Astrocyte of the spinal cord (primary cell): ENCODE data around the gene SEC31A.
"Not testable (repeated sequence)": the region's sequence is repeated elsewhere in the genome, so short reads cannot be mapped to it uniquely, and the experiment has no call there.

Experiments used
- DNase-seq: peaks from one replicate; pipeline ENCODE4 v3.0.0; 2011; ENCODE audit warnings: low read depth, low spot score
- H3K4me3 ChIP-seq: 2 replicates; pipeline ENCODE4 v1.5.1; 2011; ENCODE audit warnings: low read depth, mild to moderate bottlenecking, low read length, moderate library complexity
- in situ Hi-C: cut with HindIII; loops from 2 replicates; pipeline ENCODE4 v1.10.0; 2017; ENCODE audit warnings: low sequenced_read_pairs
- TF ChIP-seq, protein P1 (sequence below): IDR thresholded peaks from 2 replicates; pipeline ENCODE4 v1.5.1; 2012; ENCODE audit warnings: low read depth, mild to moderate bottlenecking, low read length, inconsistent platforms

The SEC31A gene

DNA sequence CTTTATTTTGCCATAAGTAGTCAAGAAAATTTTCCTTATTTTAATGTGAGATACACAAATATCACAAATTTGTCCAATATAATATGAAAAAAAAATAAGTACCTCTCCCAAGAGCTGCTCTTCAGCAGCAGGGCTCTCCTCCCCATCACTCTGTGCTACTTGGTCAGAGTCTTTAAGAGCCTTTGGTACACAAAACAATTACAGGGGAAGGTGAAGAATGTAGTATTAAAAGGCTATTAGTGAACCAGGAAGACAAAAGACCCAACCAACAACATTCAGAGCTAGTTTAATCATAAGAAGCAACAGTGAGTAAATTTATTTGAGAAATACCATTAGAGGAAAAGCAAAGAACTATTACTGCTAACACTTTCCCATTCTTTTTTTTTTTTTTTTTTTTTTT, 29.4 kb downstream of the SEC31A start:
- TF ChIP-seq, protein P1, sequence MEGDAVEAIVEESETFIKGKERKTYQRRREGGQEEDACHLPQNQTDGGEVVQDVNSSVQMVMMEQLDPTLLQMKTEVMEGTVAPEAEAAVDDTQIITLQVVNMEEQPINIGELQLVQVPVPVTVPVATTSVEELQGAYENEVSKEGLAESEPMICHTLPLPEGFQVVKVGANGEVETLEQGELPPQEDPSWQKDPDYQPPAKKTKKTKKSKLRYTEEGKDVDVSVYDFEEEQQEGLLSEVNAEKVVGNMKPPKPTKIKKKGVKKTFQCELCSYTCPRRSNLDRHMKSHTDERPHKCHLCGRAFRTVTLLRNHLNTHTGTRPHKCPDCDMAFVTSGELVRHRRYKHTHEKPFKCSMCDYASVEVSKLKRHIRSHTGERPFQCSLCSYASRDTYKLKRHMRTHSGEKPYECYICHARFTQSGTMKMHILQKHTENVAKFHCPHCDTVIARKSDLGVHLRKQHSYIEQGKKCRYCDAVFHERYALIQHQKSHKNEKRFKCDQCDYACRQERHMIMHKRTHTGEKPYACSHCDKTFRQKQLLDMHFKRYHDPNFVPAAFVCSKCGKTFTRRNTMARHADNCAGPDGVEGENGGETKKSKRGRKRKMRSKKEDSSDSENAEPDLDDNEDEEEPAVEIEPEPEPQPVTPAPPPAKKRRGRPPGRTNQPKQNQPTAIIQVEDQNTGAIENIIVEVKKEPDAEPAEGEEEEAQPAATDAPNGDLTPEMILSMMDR, result no peak
- no peak overlapping the region for H3K4me3 ChIP-seq
- DNase-seq, result no peak
- in situ Hi-C loops, result no loop called here

DNA sequence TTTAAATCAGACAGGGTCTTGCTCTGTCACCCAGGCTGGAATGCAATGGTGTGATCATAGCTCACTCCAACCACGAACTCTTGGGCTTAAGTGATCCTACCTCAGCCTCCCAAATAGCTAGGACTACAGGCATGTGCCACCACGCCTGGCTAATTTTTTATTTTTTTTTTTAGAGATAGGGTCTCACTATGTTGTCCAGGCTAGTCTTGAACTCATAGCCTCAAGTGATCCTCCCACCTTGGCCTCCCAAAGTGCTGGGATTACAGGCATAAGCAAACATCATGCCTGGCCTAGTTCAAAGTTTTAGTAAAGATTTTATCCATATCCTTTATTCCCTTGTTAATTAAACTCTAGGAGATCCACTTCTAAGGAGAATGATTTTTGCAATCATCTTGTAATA, 30.5 kb downstream of the SEC31A start:
- H3K4me3 ChIP-seq, in situ Hi-C loops, DNase-seq: not testable (repeated sequence)

DNA sequence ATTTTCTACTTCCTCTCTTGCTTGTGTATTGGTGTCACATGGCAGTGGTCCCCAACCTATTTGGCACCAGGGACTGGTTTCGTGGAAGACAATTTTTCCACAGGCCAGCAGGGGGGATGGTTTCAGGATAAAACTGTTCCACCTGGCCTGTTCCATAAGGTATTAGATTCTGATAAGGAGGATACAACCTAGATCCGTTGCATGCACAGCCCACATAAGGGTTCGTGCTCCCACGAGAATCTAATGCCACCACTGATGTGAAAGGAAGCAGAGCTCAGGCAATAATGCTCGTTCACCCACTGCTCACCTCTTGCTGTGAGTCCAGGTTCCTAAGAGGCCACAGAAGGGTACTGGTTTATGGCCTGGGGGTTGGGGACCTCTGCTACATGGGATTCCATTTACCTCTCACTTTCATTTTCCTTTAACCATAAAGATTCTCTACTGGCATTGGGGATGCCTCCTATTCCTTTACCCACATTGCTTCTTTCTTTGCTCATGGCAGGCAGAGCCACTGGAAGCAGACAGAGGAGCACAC, 38.1 kb downstream of the SEC31A start:
- in situ Hi-C loops, result no loop called here
- H3K4me3 ChIP-seq, result no peak overlapping the region
- no peak for DNase-seq
- TF ChIP-seq, protein P1, result peak; percentile 14

DNA sequence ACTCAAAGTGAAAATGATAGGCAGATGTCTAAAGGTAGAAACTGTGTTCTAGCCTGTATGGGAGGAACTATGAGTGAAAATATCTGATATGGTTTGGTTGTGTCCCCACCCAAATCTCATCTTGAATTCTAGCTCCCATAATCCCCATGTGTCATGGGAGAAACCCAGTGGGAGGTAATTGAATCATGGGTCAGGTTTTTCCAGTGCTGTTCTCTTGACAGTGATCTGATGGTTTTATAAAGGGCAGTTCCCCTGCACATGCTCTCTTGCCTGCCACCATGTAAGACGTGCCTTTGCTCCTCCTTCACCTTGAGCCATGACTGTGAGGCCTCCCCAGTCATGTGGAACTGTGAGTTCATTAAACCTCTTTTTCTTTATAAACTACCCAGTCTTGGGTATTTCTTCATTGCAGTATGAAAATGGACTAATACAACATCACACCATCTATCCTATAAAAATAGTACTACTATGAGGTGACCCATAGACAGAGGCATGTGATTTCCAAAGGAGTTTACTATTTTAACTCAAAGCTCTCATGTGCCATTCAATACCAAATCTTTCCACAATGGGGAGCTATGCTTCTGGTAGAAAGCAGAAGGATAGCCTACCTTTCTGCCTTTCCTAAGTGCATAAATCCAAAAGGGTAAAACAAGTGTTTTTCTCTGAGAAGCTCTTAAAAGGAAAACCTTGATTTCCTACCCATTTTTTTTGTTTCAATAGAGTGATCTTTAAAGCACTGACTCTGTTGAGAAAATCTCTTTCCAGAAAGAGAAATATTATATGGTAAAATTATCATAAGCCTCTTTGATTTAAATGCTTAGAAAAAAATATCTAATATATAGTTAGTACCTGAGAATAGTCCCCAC, 38.8 kb downstream of the SEC31A start:
- in situ Hi-C loops, result no loop called here
- H3K4me3 ChIP-seq, result no peak overlapping the region
- peak; percentile 49 for DNase-seq
- TF ChIP-seq, protein P1, result peak; percentile 52

GRCh38 chr4:82851318-82851717, 39.6 kb downstream of the SEC31A start:
- no peak for DNase-seq
- H3K4me3 ChIP-seq, result no peak overlapping the region
- TF ChIP-seq, protein P1, result no peak
- in situ Hi-C loops, result no loop called here

DNA sequence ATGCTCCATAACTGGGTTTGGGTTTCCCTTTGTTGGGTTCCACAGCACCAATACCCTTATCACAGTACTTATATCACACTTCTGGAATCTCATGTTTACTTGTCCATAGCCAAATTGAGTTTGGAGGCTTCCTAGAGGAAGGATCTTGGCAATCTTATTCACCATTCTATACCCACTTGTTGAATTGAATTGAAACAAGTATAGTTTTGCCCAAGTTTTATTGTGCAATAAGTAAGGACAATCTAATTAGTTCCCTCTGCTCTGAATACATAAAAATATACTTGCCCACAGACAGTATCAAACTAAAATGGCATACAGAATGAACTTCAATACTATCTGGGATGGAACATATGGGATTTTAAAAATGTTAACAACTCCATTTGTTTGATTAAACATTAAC, 40.3 kb downstream of the SEC31A start:
- in situ Hi-C loops, result no loop called here
- no peak overlapping the region for H3K4me3 ChIP-seq
- no peak for DNase-seq
- TF ChIP-seq, protein P1, result no peak

DNA sequence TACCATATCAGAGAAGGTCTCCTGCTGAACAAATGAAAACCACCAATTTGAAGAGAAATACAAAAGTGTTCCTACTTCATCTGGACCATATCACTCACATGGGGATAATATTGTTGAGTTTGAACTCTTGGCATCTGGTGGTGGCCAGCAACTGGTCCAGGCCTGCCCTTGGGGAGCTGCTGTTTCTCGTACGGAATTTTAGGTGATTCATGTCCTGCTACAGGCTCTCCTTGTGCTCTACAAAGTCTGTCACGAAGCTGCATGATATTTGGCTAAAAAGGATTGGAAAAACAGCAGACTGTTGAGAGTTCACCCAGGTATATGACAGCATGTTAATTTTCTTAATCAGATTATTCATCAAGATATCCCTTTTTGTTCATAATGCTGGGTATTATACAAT, 42.2 kb downstream of the SEC31A start:
- in situ Hi-C loops, result no loop called here
- no peak for DNase-seq
- no peak overlapping the region for H3K4me3 ChIP-seq
- TF ChIP-seq, protein P1, result no peak
